NB4 (cell line): ENCODE results near the gene MYMK.

Experiments
- POLR2A ChIP-seq: IDR thresholded peaks from 2 replicates; pipeline ENCODE4 v1.6.1; 2011; ENCODE audit warnings: mild to moderate bottlenecking; ENCODE audit not compliant: insufficient read length; ENCODE audit errors: extremely low read depth
- TF ChIP-seq, protein P1 (sequence below): IDR thresholded peaks from one replicate; pipeline ENCODE4 v1.5.1; 2012; ENCODE audit warnings: low read depth, low read length

DNA sequence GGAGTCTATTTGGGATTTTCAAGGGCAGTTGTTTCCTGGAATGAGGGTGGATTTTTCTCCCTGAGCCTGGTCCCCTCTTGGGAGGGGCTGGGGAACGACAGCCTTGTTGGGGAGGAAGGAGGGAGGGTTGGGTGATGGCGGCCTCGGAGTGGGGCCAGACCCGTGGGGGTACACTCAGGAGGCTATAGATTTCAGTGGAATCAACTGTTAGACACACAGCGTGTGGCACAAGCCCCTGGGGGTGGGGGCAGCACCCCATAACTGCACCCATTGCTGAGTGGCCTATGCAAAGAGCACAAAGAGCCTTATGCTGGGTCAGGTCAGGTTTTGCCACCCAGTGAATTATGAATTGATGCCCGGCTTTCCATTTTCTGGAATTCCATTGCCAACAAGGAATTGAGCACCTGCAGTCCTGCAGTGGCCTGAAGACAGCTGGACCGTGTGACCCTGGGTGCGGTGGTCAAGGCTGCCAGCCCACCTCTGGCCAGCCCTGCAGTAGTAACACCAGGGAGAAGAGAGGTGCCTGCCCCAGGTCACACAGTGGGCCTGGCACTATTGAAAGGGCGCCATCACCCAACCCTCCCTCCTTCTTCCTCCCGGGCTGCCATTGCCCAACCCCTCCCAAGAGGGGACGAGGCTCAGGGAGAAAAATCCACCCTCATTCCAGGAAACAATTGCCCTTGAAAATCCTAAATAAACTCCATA lies 8.4 kb downstream of the MYMK start:
- TF ChIP-seq POLR2A = no peak
- TF ChIP-seq, protein P1, sequence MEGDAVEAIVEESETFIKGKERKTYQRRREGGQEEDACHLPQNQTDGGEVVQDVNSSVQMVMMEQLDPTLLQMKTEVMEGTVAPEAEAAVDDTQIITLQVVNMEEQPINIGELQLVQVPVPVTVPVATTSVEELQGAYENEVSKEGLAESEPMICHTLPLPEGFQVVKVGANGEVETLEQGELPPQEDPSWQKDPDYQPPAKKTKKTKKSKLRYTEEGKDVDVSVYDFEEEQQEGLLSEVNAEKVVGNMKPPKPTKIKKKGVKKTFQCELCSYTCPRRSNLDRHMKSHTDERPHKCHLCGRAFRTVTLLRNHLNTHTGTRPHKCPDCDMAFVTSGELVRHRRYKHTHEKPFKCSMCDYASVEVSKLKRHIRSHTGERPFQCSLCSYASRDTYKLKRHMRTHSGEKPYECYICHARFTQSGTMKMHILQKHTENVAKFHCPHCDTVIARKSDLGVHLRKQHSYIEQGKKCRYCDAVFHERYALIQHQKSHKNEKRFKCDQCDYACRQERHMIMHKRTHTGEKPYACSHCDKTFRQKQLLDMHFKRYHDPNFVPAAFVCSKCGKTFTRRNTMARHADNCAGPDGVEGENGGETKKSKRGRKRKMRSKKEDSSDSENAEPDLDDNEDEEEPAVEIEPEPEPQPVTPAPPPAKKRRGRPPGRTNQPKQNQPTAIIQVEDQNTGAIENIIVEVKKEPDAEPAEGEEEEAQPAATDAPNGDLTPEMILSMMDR = no peak
